ENCODE results near the gene TLR6. TPM values are rescaled to one million over a fixed set of nuclear protein-coding genes. Genes with fewer than 3 reads are reported as not detected.

Gene TLR6
- polyA plus RNA-seq (2012; ENCODE audit: low read depth, missing spikeins): 10.3 TPM

GRCh38 chr4:38856524-38857337, at the start of gene TLR6:
TLR6 (minus strand) TSS chr4:38856817; CDS start chr4:38829473, 27,344 bp downstream.
- FAIRE-seq (peak; percentile 91), DNase-seq (ENCODE audit: insufficient read length, low spot score) (no peak)
- TF ChIP-seq POLR2AphosphoS5 (IDR thresholded peaks at IDR 0.05; ENCODE audit: low read depth, low read length) (no peak), TAF1 (IDR thresholded peaks at IDR 0.05; ENCODE audit: low read depth, low read length) (peak; percentile 37), SPI1 (IDR thresholded peaks at IDR 0.05; ENCODE audit: low read depth, low read length) (no peak), POU2F2 (IDR thresholded peaks at IDR 0.05; ENCODE audit: low read depth, low read length) (no peak), POLR2A (IDR thresholded peaks at IDR 0.05; ENCODE audit: low read depth, low read length) (peak; percentile 54; the same call in 1 of the 2 replicates), PAX5 (IDR thresholded peaks at IDR 0.05; ENCODE audit: insufficient read depth, low read length, severe bottlenecking) (no peak)

GRCh38 chr4:38905652-38906385, 49.2 kb upstream of the TLR6 start:
- no peak for DNase-seq (ENCODE audit: insufficient read length, low spot score)
- no peak for FAIRE-seq
- TF ChIP-seq SPI1 (IDR thresholded peaks at IDR 0.05; ENCODE audit: low read depth, low read length) (no peak), POLR2A (IDR thresholded peaks at IDR 0.05; ENCODE audit: low read depth, low read length) (no peak), POLR2AphosphoS5 (IDR thresholded peaks at IDR 0.05; ENCODE audit: low read depth, low read length) (no peak), PAX5 (IDR thresholded peaks at IDR 0.05; ENCODE audit: insufficient read depth, low read length, severe bottlenecking) (no peak), TAF1 (IDR thresholded peaks at IDR 0.05; ENCODE audit: low read depth, low read length) (no peak), POU2F2 (IDR thresholded peaks at IDR 0.05; ENCODE audit: low read depth, low read length) (no peak)

GRCh38 chr4:38904682-38905081, 48.1 kb upstream of the TLR6 start:
- TF ChIP-seq POLR2AphosphoS5 (IDR thresholded peaks at IDR 0.05; ENCODE audit: low read depth, low read length) (no peak), SPI1 (IDR thresholded peaks at IDR 0.05; ENCODE audit: low read depth, low read length) (no peak), POU2F2 (IDR thresholded peaks at IDR 0.05; ENCODE audit: low read depth, low read length) (no peak), PAX5 (IDR thresholded peaks at IDR 0.05; ENCODE audit: insufficient read depth, low read length, severe bottlenecking) (no peak), TAF1 (IDR thresholded peaks at IDR 0.05; ENCODE audit: low read depth, low read length) (no peak), POLR2A (IDR thresholded peaks at IDR 0.05; ENCODE audit: low read depth, low read length) (no peak)
- FAIRE-seq (no peak), DNase-seq (ENCODE audit: insufficient read length, low spot score) (no peak)

GRCh38 chr4:38904090-38904666, 47.6 kb upstream of the TLR6 start:
- FAIRE-seq (no peak), DNase-seq (ENCODE audit: insufficient read length, low spot score) (no peak)
- no peak for TF ChIP-seq PAX5 (IDR thresholded peaks at IDR 0.05; ENCODE audit: insufficient read depth, low read length, severe bottlenecking)
- no peak for TF ChIP-seq POU2F2 (IDR thresholded peaks at IDR 0.05; ENCODE audit: low read depth, low read length)
- TF ChIP-seq TAF1 (IDR thresholded peaks at IDR 0.05; ENCODE audit: low read depth, low read length): no peak
- TF ChIP-seq SPI1 (IDR thresholded peaks at IDR 0.05; ENCODE audit: low read depth, low read length): no peak
- no peak for TF ChIP-seq POLR2AphosphoS5 (IDR thresholded peaks at IDR 0.05; ENCODE audit: low read depth, low read length)
- TF ChIP-seq POLR2A (IDR thresholded peaks at IDR 0.05; ENCODE audit: low read depth, low read length): no peak

- peak; percentile 52 for FAIRE-seq
- DNase-seq (ENCODE audit: insufficient read length, low spot score): no peak
- TF ChIP-seq POU2F2 (IDR thresholded peaks at IDR 0.05; ENCODE audit: low read depth, low read length) (no peak), SPI1 (IDR thresholded peaks at IDR 0.05; ENCODE audit: low read depth, low read length) (no peak), TAF1 (IDR thresholded peaks at IDR 0.05; ENCODE audit: low read depth, low read length) (no peak), POLR2A (IDR thresholded peaks at IDR 0.05; ENCODE audit: low read depth, low read length) (no peak), POLR2AphosphoS5 (IDR thresholded peaks at IDR 0.05; ENCODE audit: low read depth, low read length) (no peak), PAX5 (IDR thresholded peaks at IDR 0.05; ENCODE audit: insufficient read depth, low read length, severe bottlenecking) (no peak)
Measured at GRCh38 chr4:38902695-38903094, 46.1 kb upstream of the TLR6 start.

GRCh38 chr4:38902221-38902620, 45.6 kb upstream of the TLR6 start:
- TF ChIP-seq POLR2AphosphoS5 (IDR thresholded peaks at IDR 0.05; ENCODE audit: low read depth, low read length) (no peak), SPI1 (IDR thresholded peaks at IDR 0.05; ENCODE audit: low read depth, low read length) (no peak), POU2F2 (IDR thresholded peaks at IDR 0.05; ENCODE audit: low read depth, low read length) (no peak), TAF1 (IDR thresholded peaks at IDR 0.05; ENCODE audit: low read depth, low read length) (no peak), POLR2A (IDR thresholded peaks at IDR 0.05; ENCODE audit: low read depth, low read length) (no peak), PAX5 (IDR thresholded peaks at IDR 0.05; ENCODE audit: insufficient read depth, low read length, severe bottlenecking) (no peak)

GRCh38 chr4:38898245-38898644, 41.6 kb upstream of the TLR6 start:
- no peak for TF ChIP-seq POLR2A (IDR thresholded peaks at IDR 0.05; ENCODE audit: low read depth, low read length)
- no peak for TF ChIP-seq TAF1 (IDR thresholded peaks at IDR 0.05; ENCODE audit: low read depth, low read length)
- no peak for TF ChIP-seq POLR2AphosphoS5 (IDR thresholded peaks at IDR 0.05; ENCODE audit: low read depth, low read length)
- DNase-seq (ENCODE audit: insufficient read length, low spot score) (no peak), FAIRE-seq (no peak)

More at GRCh38 chr4:38902221-38902620, 45.6 kb upstream of the TLR6 start:
- FAIRE-seq (no peak), DNase-seq (ENCODE audit: insufficient read length, low spot score) (no peak)

- no peak for TF ChIP-seq POLR2A (IDR thresholded peaks at IDR 0.05; ENCODE audit: low read depth, low read length)
- TF ChIP-seq PAX5 (IDR thresholded peaks at IDR 0.05; ENCODE audit: insufficient read depth, low read length, severe bottlenecking): no peak
- no peak for TF ChIP-seq POU2F2 (IDR thresholded peaks at IDR 0.05; ENCODE audit: low read depth, low read length)
- TF ChIP-seq TAF1 (IDR thresholded peaks at IDR 0.05; ENCODE audit: low read depth, low read length): no peak
- TF ChIP-seq POLR2AphosphoS5 (IDR thresholded peaks at IDR 0.05; ENCODE audit: low read depth, low read length): no peak
- TF ChIP-seq SPI1 (IDR thresholded peaks at IDR 0.05; ENCODE audit: low read depth, low read length): no peak
- no peak for FAIRE-seq
- no peak for DNase-seq (ENCODE audit: insufficient read length, low spot score)
Measured at GRCh38 chr4:38896940-38897339, 40.3 kb upstream of the TLR6 start.
